GM06990 (cell line): Measurements from ENCODE around the gene IRF4.

Source experiments
- DNase-seq: peaks from one replicate; pipeline ENCODE4 v3.0.0-alpha.2; 2011; ENCODE audit not compliant: insufficient read length; ENCODE audit errors: extremely low read depth
- H3K27me3 ChIP-seq: replicated peaks from 2 replicates; pipeline ENCODE4 v1.6.0; 2011; ENCODE audit warnings: low read length; ENCODE audit not compliant: control insufficient read depth, insufficient read depth
- H3K36me3 ChIP-seq: 2 replicates; pipeline ENCODE4 v1.5.1; 2011; ENCODE audit warnings: low read length; ENCODE audit not compliant: control insufficient read depth, insufficient read depth
- H3K4me3 ChIP-seq: replicated peaks from 2 replicates; pipeline ENCODE4 v1.5.1; 2011; ENCODE audit warnings: low read depth, mild to moderate bottlenecking, control low read depth, low read length
- CTCF ChIP-seq: IDR thresholded peaks from 2 replicates; pipeline ENCODE4 v1.5.1; 2011; ENCODE audit warnings: low read length, control low read depth, mild to moderate bottlenecking, inconsistent platforms; ENCODE audit not compliant: insufficient read depth, poor library complexity, severe bottlenecking

IRF4 gene

GRCh38 chr6:348860-349396 is 42.6 kb upstream of the IRF4 start:
- TF ChIP-seq CTCF: no peak
- Histone ChIP-seq H3K36me3 (peaks cover 26% of the 10 kb centered on the region), H3K27me3 (no peaks in the 10 kb centered on the region), H3K4me3 (no peak overlapping the region)
- no peak for DNase-seq

- no peak for TF ChIP-seq CTCF
- H3K27me3 ChIP-seq: no peaks in the 10 kb centered on the region
- H3K36me3 ChIP-seq: peaks cover 26% of the 10 kb centered on the region
- H3K4me3 ChIP-seq: no peak overlapping the region
- DNase-seq: no peak
Observed at GRCh38 chr6:349491-349921, 42.0 kb upstream of the IRF4 start.

- Histone ChIP-seq H3K27me3 (no peaks in the 10 kb centered on the region), H3K4me3 (no peak overlapping the region), H3K36me3 (peaks cover 26% of the 10 kb centered on the region)
- no peak for TF ChIP-seq CTCF
- no peak for DNase-seq
Observed at GRCh38 chr6:350371-350770, 41.2 kb upstream of the IRF4 start.

- no peaks in the 10 kb centered on the region for H3K27me3 ChIP-seq
- no peak for TF ChIP-seq CTCF
Observed at GRCh38 chr6:351011-351866, 40.3 kb upstream of the IRF4 start.

GRCh38 chr6:351867-352289 is 39.7 kb upstream of the IRF4 start:
- no peak for DNase-seq
- no peak for TF ChIP-seq CTCF
- no peaks in the 10 kb centered on the region for H3K27me3 ChIP-seq
- H3K36me3 ChIP-seq: peaks cover 24% of the 10 kb centered on the region
- no peak overlapping the region for H3K4me3 ChIP-seq

More at GRCh38 chr6:351011-351866, 40.3 kb upstream of the IRF4 start:
- DNase-seq: no peak
- Histone ChIP-seq H3K4me3 (no peak overlapping the region), H3K36me3 (peaks cover 24% of the 10 kb centered on the region)
